DMS53 (cell line): ENCODE measurements around the gene SKAP1.

Experiments
- DNase-seq: peaks from one replicate; lab custom pipeline; 2025; lab: John Stamatoyannopoulos, UW

SKAP1 gene

GRCh38 chr17:48244814-48245213, 185.2 kb downstream of the SKAP1 start:
- no peak for DNase-seq

GRCh38 chr17:48244121-48244711, 185.8 kb downstream of the SKAP1 start:
- peak; percentile 54 for DNase-seq

DNA sequence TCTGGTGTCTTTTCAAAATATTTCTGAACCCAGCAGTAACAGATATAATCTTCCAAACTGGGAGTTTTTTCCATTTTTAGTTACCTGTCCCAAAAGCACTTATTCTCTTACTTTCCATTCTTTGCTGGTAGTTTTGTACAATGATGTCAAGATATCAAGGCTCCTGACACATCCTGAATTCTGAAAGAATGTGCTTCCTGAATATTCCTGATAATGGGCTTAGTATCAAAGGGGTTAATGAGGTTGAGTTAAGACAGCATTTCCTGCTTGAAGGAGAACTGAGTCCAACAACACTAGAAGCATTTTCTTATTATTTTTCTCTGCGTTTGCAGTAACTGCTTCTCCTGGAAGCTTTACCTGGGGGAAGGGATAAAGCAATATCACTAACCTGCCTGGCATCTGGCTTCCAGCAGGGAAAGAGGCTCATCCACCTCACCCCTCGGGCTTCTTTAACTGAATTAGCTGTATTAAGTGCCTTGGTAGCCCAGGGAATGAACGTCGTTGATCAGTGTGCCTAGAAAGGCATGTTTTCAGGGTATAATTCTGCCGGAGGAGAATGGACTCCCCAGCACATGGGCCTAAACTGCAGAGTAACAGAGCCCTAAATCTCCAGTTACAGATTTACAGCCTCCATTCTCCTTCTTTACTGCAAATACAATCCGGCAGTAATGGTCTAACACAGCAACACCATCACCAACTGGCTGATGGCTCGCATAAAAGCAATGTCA, 188.1 kb downstream of the SKAP1 start:
- no peak for DNase-seq

GRCh38 chr17:48241131-48241591, 188.9 kb downstream of the SKAP1 start:
- peak; percentile 54 for DNase-seq

GRCh38 chr17:48240562-48241130, 189.4 kb downstream of the SKAP1 start:
- no peak for DNase-seq

- no peak for DNase-seq
Measured at GRCh38 chr17:48240122-48240521, 189.9 kb downstream of the SKAP1 start.

- DNase-seq: no peak
Measured at GRCh38 chr17:48239603-48239995, 190.4 kb downstream of the SKAP1 start.

DNA sequence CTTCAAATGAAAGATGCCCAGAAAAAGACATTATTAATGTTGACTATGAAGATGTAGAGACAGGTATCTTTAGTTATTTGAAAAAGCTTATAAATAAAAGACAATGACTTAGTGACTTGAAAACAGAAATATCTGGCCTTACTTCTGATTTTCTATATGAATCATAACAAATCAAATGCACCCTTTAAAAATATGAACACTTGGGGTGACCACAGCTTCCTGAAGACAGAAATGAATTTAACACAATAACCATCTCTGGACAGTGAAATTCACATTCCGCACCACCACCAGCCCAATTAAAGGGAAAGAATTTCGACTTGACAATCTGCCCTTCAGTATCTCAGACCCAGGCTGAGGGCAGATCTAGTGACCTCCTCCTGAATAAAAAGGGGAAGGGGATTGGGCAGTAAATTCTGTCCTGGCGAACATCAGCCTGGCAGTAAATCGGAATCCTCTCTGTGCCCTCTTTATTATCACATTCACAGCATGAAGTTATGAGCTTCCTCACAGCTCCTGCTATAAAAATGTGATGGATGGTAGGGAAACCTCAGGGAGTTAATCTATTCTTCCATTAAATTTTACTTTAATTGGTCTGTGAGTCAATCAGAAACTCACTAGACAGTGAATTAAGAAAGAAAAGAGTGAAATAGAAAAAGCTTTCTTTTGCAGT, 190.9 kb downstream of the SKAP1 start:
- no peak for DNase-seq

DNA sequence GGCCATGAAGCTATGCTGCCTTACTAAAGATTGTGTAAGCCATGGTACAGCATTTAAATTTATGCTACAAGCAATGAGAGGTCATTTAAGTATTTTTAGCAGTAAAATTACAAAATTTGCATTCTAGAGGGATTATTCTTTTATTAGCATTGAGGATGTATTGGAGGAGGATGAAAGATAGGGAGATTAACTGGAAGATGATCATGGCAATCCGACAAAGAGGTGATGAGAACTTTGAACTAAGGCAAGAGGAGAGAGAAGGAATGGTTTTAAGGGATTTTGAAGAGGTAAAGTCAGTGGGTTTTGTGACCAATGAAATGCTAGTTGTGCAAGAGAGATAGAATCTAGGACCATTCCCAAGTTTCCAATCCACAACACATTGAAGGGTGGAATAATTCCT, 192.6 kb downstream of the SKAP1 start:
- DNase-seq: no peak

- DNase-seq: peak; percentile 37
Measured at GRCh38 chr17:48236681-48237134, 193.3 kb downstream of the SKAP1 start.

GRCh38 chr17:48234922-48235321, 195.1 kb downstream of the SKAP1 start:
- no peak for DNase-seq

- peak; percentile 93 for DNase-seq
Measured at GRCh38 chr17:48231995-48232959, 197.7 kb downstream of the SKAP1 start.

DNA sequence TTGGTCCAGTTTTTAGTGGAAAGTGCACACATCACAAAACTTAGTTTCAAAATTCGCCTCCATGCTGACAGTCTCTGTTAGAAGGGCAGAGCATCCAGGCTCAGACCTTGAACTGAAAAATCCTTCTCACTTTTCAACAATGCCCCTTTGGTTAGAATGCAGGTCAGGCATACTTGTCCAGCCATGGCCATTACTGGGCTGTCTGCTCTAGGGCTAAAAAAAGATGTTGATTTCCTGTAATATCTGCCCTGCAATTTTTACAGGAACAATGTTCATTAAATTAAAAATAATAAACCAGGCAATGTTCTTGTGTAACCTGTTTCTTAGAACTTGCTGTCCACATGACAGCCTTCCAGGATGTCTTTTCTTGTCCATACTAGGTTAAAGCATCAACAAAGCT, 200.1 kb downstream of the SKAP1 start:
- DNase-seq: no peak

- DNase-seq: peak; percentile 35
Measured at GRCh38 chr17:48228720-48229119, 201.3 kb downstream of the SKAP1 start.

DNA sequence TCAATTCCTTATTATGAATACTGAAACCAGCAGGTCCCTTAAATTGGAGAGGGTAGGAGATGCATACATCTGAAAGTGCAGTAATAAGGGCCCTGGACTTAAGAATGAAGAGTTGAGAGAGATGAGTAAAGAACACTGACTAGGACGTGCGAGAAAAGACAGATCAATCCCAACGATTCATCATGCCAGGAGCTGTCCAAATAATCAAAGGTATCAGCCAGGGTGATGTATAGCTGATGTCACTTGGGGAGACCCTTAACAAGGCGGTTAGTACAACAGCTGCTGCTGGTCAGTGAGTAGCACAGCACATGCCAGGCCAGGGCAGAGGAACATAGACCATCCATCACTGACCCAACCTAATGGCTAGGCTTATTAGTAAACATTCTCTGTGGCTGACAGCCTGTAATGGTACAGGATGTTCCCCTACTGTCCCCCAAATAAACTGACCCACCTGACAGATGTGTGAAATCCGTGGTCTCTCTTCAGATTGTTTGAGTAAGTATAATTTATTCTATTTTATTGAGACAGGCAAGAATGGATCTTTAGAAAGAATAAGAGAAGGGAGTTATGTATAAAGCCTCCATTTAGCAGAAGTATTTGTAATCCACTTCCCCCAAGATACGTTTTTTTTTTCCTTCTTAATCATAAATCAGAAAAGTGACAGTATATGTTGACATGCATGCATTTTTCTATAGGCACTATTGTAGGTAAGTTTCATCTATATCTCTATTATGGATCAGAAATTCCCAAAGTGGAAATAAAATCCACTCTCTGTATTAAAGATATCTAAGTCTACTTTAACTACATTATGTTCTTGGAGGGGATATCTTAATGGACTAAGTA, 204.1 kb downstream of the SKAP1 start:
- DNase-seq: no peak

- no peak for DNase-seq
Measured at GRCh38 chr17:48223945-48224344, 206.1 kb downstream of the SKAP1 start.

DNA sequence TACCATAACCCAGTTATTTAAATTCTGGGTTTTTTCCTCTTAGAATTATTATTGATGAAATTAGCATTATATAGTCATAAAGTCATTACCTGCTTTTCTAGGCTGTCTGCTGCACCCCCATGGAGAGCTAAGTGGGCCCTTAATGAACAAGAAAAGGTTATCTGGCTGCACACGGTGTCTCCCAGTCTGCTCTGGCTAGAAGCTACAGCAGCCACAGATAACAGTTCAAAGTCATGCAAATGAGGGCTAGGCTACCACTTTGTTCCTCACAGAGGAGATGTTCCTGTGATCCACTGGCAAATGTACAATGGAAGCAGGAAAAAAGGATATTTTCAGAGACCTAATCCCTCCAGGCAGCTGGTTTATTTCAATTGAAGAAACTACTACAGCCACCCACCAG, 210.4 kb downstream of the SKAP1 start:
- DNase-seq: peak; percentile 30

GRCh38 chr17:48215583-48216139, 214.4 kb downstream of the SKAP1 start:
- peak; percentile 93 for DNase-seq

- DNase-seq: peak; percentile 89
Measured at GRCh38 chr17:48213797-48214196, 216.2 kb downstream of the SKAP1 start.

DNA sequence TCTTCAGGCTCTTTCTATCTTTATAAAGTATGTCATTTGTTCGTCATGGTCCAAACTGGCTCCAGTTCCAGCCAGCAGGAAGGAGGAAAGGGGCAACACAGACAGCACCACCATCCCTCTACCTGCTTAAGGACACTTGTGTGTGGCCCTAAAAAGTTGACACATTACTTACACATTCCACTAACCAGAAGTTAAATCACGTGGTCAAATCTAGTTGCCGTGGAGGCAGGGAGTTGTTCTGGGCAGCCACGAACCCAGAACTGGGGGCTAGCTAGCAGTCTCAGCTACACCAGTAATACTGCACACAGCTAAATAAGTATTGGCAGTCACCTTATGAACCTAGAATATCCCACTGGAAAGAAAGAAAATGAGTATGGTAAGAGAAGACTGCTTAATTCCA, 218.2 kb downstream of the SKAP1 start:
- DNase-seq: no peak
